Esophagus squamous epithelium (tissue), 4 donors: ENCODE measurements around the gene HSPA1B.
A peak's percentile ranks its signal among the peaks of the same experiment; 100 is the strongest.

Source experiments
- POLR2A ChIP-seq, 4 donors: fragments of 450-650 bp; IDR thresholded peaks; one replicate each; pipeline ENCODE4 v1.6.1; 2017; ENCODE audit warnings: antibody characterized with exemption in 4 of 4, mild to moderate bottlenecking in 4 of 4, moderate library complexity in 3 of 4
- TF ChIP-seq, protein P1 (sequence below), 6 experiments: fragments of 450-650 bp in 4 of 6; fragments of 200-600 bp in 2 of 6; sonication (generic) in 2 of 6; IDR thresholded peaks; one replicate each; pipeline ENCODE4 v1.5.1; 2016 to 2019; ENCODE audit warnings: antibody characterized with exemption in 6 of 6, mild to moderate bottlenecking in 4 of 6, moderate library complexity in 4 of 6

DNA sequence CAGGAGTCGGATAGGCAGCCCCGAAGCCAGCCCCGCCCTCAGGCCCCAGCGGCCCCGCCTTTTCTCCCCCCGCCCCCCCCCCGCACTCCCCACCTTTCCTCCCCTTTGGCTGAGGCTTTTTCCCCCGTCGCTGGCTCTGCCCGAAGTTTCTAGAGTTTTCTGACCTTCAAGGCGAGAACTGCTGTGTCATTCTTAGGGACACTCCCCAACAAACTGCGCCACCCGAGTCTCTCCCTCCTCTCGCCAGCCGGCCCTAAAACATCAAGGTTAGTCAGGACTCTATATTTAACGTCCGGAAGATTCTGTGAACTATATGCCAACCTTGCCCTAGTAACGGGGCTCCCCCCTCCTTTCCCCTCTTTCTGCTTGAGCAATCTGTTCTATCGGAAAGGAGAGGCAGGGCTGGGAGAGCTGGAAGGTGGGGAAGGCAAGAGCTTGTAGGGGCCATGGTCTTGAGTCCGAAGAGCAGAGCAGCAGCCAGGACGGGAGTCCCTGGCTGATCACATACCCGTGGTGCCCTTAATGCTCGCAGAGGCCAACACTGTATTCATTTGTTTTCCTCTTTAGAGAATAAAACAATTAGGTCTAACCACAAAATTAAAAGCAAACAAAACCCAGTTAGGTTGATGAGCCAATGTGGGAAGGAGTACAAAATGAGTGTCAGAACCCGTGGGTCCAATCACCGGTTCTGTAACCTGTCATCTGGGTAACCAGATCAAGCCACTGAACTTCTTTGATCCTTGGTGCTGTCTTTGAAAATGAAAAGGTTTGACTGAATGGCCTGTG, 5.3 kb upstream of the HSPA1B start:
- TF ChIP-seq, protein P1, sequence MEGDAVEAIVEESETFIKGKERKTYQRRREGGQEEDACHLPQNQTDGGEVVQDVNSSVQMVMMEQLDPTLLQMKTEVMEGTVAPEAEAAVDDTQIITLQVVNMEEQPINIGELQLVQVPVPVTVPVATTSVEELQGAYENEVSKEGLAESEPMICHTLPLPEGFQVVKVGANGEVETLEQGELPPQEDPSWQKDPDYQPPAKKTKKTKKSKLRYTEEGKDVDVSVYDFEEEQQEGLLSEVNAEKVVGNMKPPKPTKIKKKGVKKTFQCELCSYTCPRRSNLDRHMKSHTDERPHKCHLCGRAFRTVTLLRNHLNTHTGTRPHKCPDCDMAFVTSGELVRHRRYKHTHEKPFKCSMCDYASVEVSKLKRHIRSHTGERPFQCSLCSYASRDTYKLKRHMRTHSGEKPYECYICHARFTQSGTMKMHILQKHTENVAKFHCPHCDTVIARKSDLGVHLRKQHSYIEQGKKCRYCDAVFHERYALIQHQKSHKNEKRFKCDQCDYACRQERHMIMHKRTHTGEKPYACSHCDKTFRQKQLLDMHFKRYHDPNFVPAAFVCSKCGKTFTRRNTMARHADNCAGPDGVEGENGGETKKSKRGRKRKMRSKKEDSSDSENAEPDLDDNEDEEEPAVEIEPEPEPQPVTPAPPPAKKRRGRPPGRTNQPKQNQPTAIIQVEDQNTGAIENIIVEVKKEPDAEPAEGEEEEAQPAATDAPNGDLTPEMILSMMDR (IDR thresholded peaks at IDR 0.05): no peak
- peak in 3 of 4 donors; percentile 61 to 77 (median 70) for TF ChIP-seq POLR2A (IDR thresholded peaks at IDR 0.05)
